ENCODE data around the gene GPR6. TPM values are rescaled to one million over a fixed set of nuclear protein-coding genes. Genes with fewer than 3 reads are reported as not detected.

GPR6 gene
- total RNA-seq, 1 experiment from 2014 or later, result not detected

DNA sequence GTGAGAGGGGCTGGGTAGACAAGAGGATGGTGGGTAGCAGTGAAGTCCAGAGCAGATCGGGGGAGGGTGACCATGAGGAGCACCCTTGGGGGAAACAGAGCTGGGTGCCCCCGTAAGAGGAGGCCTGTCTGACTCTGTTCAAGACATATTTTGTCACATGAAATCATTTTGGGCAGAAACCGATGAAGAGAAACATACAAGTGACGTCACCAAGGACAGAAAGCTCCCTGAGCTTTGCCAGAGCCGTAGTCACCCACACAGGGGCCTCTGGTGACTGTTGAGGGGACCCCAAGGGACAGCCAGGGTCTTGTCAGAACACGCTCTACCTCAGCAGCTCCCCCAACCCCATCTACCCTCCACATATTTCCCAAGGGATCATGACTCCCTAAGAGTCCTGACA lies 39.2 kb downstream of the GPR6 start:
- H3K4me1 ChIP-seq (replicated peaks; ENCODE audit: insufficient read depth), result no peaks in the 10 kb centered on the region
- POLR2A ChIA-PET (ENCODE audit: unreplicated experiment), result no interaction called here
- no peak overlapping the region for H3K27ac ChIP-seq
- BruUV-seq (replicated peaks), result no TSS peak
- intact Hi-C loops (cut with micrococcal nuclease; ENCODE audit: unreplicated experiment), result no loop called here
- H3K4me2 ChIP-seq, result no peak overlapping the region
- no peaks in the 10 kb centered on the region for H3K36me3 ChIP-seq (ENCODE audit: low read depth)
- CTCF ChIA-PET, result interaction anchor here (1.0 kb wide), 1 partner anchor 23 kb away, joined by 4 read pairs; no protein-coding TSS in a partner anchor
- H3K27me3 ChIP-seq (ENCODE audit: insufficient read depth, low read depth), result 0 out of 2 replicates have a peak, but pooled peaks cover 3% of the 10 kb centered on the region
- no peaks in the 10 kb centered on the region for H3K9me2 ChIP-seq (ENCODE audit: insufficient read depth)
- DNase-seq, result no peak
- TF ChIP-seq EZH2 (IDR thresholded peaks at IDR 0.05; ENCODE audit: low read depth), result no peak
- no peaks in the 10 kb centered on the region for H3K79me2 ChIP-seq (ENCODE audit: low read depth)
- H3F3A ChIP-seq (ENCODE audit: insufficient read depth, low read depth), result no peaks in the 10 kb centered on the region
- no peak overlapping the region for H3K4me3 ChIP-seq
- H2AFZ ChIP-seq, result no peak overlapping the region
- no peaks in the 10 kb centered on the region for H4K20me1 ChIP-seq (ENCODE audit: insufficient read depth)
- 0 out of 2 replicates have a peak, but pooled peaks cover 7% of the 10 kb centered on the region for H3K9me3 ChIP-seq (ENCODE audit: insufficient read depth, low read depth)

DNA sequence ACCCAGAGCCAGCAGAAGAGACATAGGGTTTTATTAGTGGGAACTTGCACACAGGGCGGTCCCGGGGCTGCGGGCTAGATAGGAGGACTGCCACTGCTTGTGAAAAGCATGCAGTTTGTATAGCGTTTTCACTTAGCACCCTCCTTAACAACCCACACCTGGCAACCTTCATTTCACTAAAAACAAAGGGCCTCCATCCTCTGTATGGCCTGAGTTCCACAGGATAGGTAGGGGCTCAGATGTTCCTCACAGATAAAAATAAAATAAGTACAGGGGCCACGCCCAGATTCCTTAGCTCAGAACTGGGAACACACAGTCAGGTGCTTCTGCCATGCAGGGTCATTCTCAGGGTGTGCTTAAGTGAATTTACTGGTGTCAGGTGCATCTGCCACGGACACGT lies 39.8 kb downstream of the GPR6 start:
- no peaks in the 10 kb centered on the region for H3K79me2 ChIP-seq (ENCODE audit: low read depth)
- CTCF ChIA-PET, result no interaction called here
- TF ChIP-seq, protein P1, sequence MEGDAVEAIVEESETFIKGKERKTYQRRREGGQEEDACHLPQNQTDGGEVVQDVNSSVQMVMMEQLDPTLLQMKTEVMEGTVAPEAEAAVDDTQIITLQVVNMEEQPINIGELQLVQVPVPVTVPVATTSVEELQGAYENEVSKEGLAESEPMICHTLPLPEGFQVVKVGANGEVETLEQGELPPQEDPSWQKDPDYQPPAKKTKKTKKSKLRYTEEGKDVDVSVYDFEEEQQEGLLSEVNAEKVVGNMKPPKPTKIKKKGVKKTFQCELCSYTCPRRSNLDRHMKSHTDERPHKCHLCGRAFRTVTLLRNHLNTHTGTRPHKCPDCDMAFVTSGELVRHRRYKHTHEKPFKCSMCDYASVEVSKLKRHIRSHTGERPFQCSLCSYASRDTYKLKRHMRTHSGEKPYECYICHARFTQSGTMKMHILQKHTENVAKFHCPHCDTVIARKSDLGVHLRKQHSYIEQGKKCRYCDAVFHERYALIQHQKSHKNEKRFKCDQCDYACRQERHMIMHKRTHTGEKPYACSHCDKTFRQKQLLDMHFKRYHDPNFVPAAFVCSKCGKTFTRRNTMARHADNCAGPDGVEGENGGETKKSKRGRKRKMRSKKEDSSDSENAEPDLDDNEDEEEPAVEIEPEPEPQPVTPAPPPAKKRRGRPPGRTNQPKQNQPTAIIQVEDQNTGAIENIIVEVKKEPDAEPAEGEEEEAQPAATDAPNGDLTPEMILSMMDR (conservative IDR thresholded peaks at IDR 0.05), result no peak
- no peak for TF ChIP-seq EZH2 (IDR thresholded peaks at IDR 0.05; ENCODE audit: low read depth)
- intact Hi-C loops (cut with micrococcal nuclease; ENCODE audit: unreplicated experiment), result no loop called here
- H4K20me1 ChIP-seq (ENCODE audit: insufficient read depth), result no peaks in the 10 kb centered on the region
- BruUV-seq (replicated peaks), result no TSS peak
- H3F3A ChIP-seq (ENCODE audit: insufficient read depth, low read depth), result no peaks in the 10 kb centered on the region
- POLR2A ChIA-PET (ENCODE audit: unreplicated experiment), result no interaction called here
- no peak overlapping the region for H3K4me2 ChIP-seq
- no peak overlapping the region for H3K27ac ChIP-seq
- no peak for DNase-seq
- no peaks in the 10 kb centered on the region for H3K4me1 ChIP-seq (replicated peaks; ENCODE audit: insufficient read depth)
- no peak overlapping the region for H3K4me3 ChIP-seq
- H3K36me3 ChIP-seq (ENCODE audit: low read depth), result no peaks in the 10 kb centered on the region
- 0 out of 2 replicates have a peak, but pooled peaks cover 7% of the 10 kb centered on the region for H3K9me3 ChIP-seq (ENCODE audit: insufficient read depth, low read depth)
- no peak overlapping the region for H2AFZ ChIP-seq
- no peaks in the 10 kb centered on the region for H3K9me2 ChIP-seq (ENCODE audit: insufficient read depth)
- H3K27me3 ChIP-seq (ENCODE audit: insufficient read depth, low read depth), result 0 out of 2 replicates have a peak, but pooled peaks cover 3% of the 10 kb centered on the region

DNA sequence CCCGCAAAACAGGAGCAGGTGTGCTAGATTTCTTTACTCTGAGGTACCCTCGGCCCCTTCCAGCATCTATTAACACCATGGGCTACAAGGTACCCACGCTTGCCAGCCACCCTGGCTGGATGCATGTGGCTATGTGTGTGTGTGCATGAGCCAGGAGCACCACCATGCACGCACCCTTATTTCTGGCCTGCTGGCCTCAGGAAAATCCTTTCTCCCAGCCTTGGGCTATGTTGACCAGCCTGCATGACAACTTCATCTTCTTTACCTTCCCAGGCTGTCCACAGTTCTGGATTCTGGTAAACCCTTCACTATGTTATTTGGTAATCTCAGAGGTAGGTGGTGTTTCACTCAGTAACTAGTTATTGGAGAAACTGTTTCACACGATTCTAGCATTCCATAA lies 40.4 kb downstream of the GPR6 start:
- DNase-seq, result no peak
- CTCF ChIA-PET, result no interaction called here
- intact Hi-C loops (cut with micrococcal nuclease; ENCODE audit: unreplicated experiment), result no loop called here
- no peak overlapping the region for H2AFZ ChIP-seq
- H3K36me3 ChIP-seq (ENCODE audit: low read depth), result no peaks in the 10 kb centered on the region
- H3K4me1 ChIP-seq (replicated peaks; ENCODE audit: insufficient read depth), result no peaks in the 10 kb centered on the region
- no peak overlapping the region for H3K27ac ChIP-seq
- H4K20me1 ChIP-seq (ENCODE audit: insufficient read depth), result no peaks in the 10 kb centered on the region
- BruUV-seq (replicated peaks), result no TSS peak
- H3K27me3 ChIP-seq (ENCODE audit: insufficient read depth, low read depth), result 0 out of 2 replicates have a peak, but pooled peaks cover 3% of the 10 kb centered on the region
- no peaks in the 10 kb centered on the region for H3K79me2 ChIP-seq (ENCODE audit: low read depth)
- no peak overlapping the region for H3K4me3 ChIP-seq
- no peaks in the 10 kb centered on the region for H3F3A ChIP-seq (ENCODE audit: insufficient read depth, low read depth)
- POLR2A ChIA-PET (ENCODE audit: unreplicated experiment), result no interaction called here
- 0 out of 2 replicates have a peak, but pooled peaks cover 7% of the 10 kb centered on the region for H3K9me3 ChIP-seq (ENCODE audit: insufficient read depth, low read depth)
- H3K4me2 ChIP-seq, result no peak overlapping the region
- TF ChIP-seq EZH2 (IDR thresholded peaks at IDR 0.05; ENCODE audit: low read depth), result no peak
- TF ChIP-seq, protein P1 (conservative IDR thresholded peaks at IDR 0.05), result no peak
- H3K9me2 ChIP-seq (ENCODE audit: insufficient read depth), result no peaks in the 10 kb centered on the region

DNA sequence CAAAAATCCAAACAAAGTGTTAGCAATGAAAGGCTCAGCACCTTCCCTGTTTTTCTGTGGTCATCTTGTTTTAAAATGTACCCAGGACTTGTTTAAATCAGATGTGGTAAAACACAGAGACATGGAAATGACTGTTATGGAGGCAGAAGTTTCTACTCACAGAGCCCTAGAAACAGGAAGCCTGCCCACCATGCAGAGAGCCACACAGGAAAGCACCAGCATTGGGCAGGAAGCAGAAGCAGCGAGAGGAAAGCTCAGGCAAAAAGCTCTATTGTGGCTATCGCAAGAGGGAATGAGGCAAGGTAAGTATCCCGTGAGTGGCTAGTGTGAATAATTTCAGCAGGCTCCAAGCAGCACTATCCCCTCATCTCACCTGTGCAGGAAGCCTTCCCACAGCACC lies 42.8 kb downstream of the GPR6 start:
- intact Hi-C loops (cut with micrococcal nuclease; ENCODE audit: unreplicated experiment), result no loop called here
- no peaks in the 10 kb centered on the region for H3K9me2 ChIP-seq (ENCODE audit: insufficient read depth)
- H2AFZ ChIP-seq, result no peak overlapping the region
- CTCF ChIA-PET, result no interaction called here
- TF ChIP-seq, protein P1 (conservative IDR thresholded peaks at IDR 0.05), result no peak
- TF ChIP-seq EZH2 (IDR thresholded peaks at IDR 0.05; ENCODE audit: low read depth), result no peak
- no peaks in the 10 kb centered on the region for H3K36me3 ChIP-seq (ENCODE audit: low read depth)
- no peak overlapping the region for H3K4me2 ChIP-seq
- H3K27ac ChIP-seq, result no peak overlapping the region
- no peaks in the 10 kb centered on the region for H3K79me2 ChIP-seq (ENCODE audit: low read depth)
- DNase-seq, result no peak
- 0 out of 2 replicates have a peak, but pooled peaks cover 3% of the 10 kb centered on the region for H3K27me3 ChIP-seq (ENCODE audit: insufficient read depth, low read depth)
- POLR2A ChIA-PET (ENCODE audit: unreplicated experiment), result no interaction called here
- H3K9me3 ChIP-seq (ENCODE audit: insufficient read depth, low read depth), result no peaks in the 10 kb centered on the region
- H3K4me1 ChIP-seq (replicated peaks; ENCODE audit: insufficient read depth), result no peaks in the 10 kb centered on the region
- BruUV-seq (replicated peaks), result no TSS peak
- H3K4me3 ChIP-seq, result no peak overlapping the region
- H4K20me1 ChIP-seq (ENCODE audit: insufficient read depth), result no peaks in the 10 kb centered on the region
- H3F3A ChIP-seq (ENCODE audit: insufficient read depth, low read depth), result no peaks in the 10 kb centered on the region
